Activated CD4-positive, alpha-beta T cell treated with anti-CD3 and anti-CD28 coated beads for 36 hours (primary cell): ENCODE measurements around the gene CCR7. TPM values are rescaled to one million over a fixed set of nuclear protein-coding genes. Genes with fewer than 3 reads are reported as not detected.
A peak's percentile ranks its signal among the peaks of the same experiment; 100 is the strongest.

Experiments used
- ATAC-seq: fragments of 200-7000 bp; cut with Tn5 transposase; one replicate; pipeline ENCODE4 v1.10.0; 2021; ENCODE audit warnings: mild to moderate bottlenecking, moderate library complexity
- CTCF ChIA-PET: fragments of 350-600 bp; sonication (Branson Sonifier 250); formaldehyde crosslinking; loops from one replicate; lab custom pipeline; 2021; ENCODE audit warnings: antibody characterized with exemption; lab: Charles Lee
- POLR2A ChIA-PET: fragments of 350-600 bp; sonication (Branson Sonifier 250); formaldehyde crosslinking; loops from one replicate; lab custom pipeline; 2021; ENCODE audit warnings: antibody characterized with exemption, inconsistent platforms; lab: Charles Lee
- DNase-seq: peaks from one replicate; pipeline ENCODE4 v3.0.0-alpha.2; 2020
- H3K27ac Mint-ChIP-seq: one replicate; pipeline ENCODE4 v1.8.0; 2021; ENCODE audit warnings: mixed read lengths
- H3K27me3 Mint-ChIP-seq: one replicate; pipeline ENCODE4 v1.8.0; 2021; ENCODE audit warnings: mixed read lengths
- H3K36me3 Mint-ChIP-seq: one replicate; pipeline ENCODE4 v1.8.0; 2021; ENCODE audit warnings: low read depth, mixed read lengths
- H3K4me1 Mint-ChIP-seq: one replicate; pipeline ENCODE4 v1.8.0; 2021; ENCODE audit warnings: mixed read lengths
- H3K4me3 Mint-ChIP-seq: one replicate; pipeline ENCODE4 v1.8.0; 2021; ENCODE audit warnings: mild to moderate bottlenecking, moderate library complexity, mixed read lengths
- H3K9me3 Mint-ChIP-seq: one replicate; pipeline ENCODE4 v1.8.0; 2021; ENCODE audit warnings: low read depth, mixed read lengths
- intact Hi-C, 2 experiments: fragments of 100-400 bp; cut with DNase I in 1 of 2; cut with micrococcal nuclease in 1 of 2; formaldehyde crosslinking; loops; one replicate each; pipeline versions ENCODE4 v1.14.2 to v1.15.1; 2022 to 2024; cut with DNase I, micrococcal nuclease
- total RNA-seq, 2 experiments: library from RNA; stranded (reverse); gene quantifications; one replicate each; pipeline ENCODE4 v1.2.3, GENCODE V29; 2021

The CCR7 gene
- total RNA-seq, 2 experiments from 2014 or later, result 325 to 389 TPM

DNA sequence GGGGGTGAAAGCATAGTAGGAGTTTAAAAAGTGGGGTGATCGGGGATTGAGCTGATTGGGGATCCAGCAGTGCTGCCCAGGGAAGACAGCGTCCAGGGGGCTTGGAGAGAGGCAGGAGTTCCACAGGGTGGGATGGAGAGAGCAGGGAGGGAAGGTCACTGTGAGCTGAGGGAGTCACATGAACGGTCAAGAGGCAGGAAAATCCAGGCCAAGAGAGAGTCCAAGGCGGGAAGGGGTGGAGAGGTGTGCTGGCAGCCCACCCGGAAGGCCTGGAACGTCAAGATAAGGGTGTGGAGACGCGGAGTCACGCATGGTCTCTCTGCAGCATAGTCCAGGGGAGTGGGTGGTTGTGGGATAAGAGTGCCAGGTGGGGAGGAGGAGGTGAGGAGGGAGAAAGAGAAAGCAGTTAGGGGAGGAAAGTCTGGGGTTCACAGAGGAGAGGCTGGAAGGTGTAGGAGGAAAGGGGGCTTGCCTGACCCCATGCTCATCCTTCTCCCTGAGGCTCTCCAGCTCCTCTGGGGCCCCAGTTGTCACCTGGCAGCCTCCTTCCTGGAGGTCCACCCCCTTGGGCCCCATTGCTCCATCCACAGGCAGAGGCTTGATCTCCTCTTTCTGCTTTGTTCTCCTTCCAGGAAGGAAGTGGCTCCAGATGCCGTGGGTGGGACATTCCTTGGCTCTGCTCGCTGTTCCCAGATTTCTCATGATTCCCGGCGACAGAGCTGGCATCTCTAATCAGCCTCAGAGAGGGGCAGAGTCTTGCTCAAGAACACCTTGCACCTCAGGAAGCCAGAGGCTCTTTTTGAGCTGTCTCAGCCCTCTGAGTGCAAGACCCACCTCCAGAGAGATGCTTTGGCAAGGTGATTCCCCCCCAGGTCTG lies 28.7 kb downstream of the CCR7 start:
- peak overlapping the region; percentile 71 for H3K27ac Mint-ChIP-seq
- POLR2A ChIA-PET, result interaction anchor here (0.6 to 8.2 kb wide), 4 partner anchors 18 to 127 kb away, joined by 3 to 179 read pairs (median 7); partner anchors contain the start of gene CCR7

DNA sequence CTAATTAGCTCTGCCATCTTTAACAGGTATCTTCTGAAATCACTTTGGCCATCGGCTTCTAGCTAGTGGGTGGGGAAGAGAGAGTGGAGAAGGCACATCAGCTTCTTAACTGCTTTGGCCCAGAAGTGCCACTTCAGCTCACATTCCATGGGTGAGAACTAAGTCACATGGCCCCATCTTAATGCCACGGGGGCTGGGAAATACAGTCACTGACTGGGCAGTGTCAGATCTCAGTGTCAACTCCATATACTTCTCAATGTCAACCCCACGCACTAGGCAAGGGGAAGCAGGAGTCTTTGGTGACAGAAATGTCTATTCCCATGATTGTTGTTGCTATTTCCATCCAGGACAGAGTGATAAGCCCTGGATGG lies 29.4 kb downstream of the CCR7 start:
- peaks cover 92% of the 10 kb centered on the region for H3K4me1 Mint-ChIP-seq
- peak overlapping the region; percentile 69 for H3K27ac Mint-ChIP-seq
- H3K36me3 Mint-ChIP-seq, result peaks cover 7% of the 10 kb centered on the region
- peak; percentile 3 for DNase-seq
- intact Hi-C loops, result no loop called here
- H3K4me3 Mint-ChIP-seq, result no peak overlapping the region
- H3K9me3 Mint-ChIP-seq, result no peaks in the 10 kb centered on the region
- POLR2A ChIA-PET, result interaction anchor here (0.6 to 1.2 kb wide), 3 partner anchors 20 to 174 kb away, joined by 3 to 6 read pairs (median 4); no protein-coding TSS in a partner anchor
- no peaks in the 10 kb centered on the region for H3K27me3 Mint-ChIP-seq
- CTCF ChIA-PET, result interaction anchor here (0.7 to 20.3 kb wide), 10 partner anchors 10 to 178 kb away, joined by 3 to 403 read pairs (median 39); partner anchors contain the start of genes IGFBP4 and TOP2A
- ATAC-seq, result no peak

More for the DNA sequence above, 28.7 kb downstream of the CCR7 start:
- H3K4me3 Mint-ChIP-seq, result no peak overlapping the region
- ATAC-seq (no peak), DNase-seq (no peak)
- peaks cover 7% of the 10 kb centered on the region for H3K36me3 Mint-ChIP-seq
- H3K27me3 Mint-ChIP-seq, result no peaks in the 10 kb centered on the region
- no peaks in the 10 kb centered on the region for H3K9me3 Mint-ChIP-seq
- intact Hi-C loops, result no loop called here
- peaks cover 92% of the 10 kb centered on the region for H3K4me1 Mint-ChIP-seq
- CTCF ChIA-PET, result interaction anchor here (0.8 to 20.3 kb wide), 7 partner anchors 13 to 178 kb away, joined by 3 to 403 read pairs (median 35); partner anchors contain the start of gene IGFBP4

DNA sequence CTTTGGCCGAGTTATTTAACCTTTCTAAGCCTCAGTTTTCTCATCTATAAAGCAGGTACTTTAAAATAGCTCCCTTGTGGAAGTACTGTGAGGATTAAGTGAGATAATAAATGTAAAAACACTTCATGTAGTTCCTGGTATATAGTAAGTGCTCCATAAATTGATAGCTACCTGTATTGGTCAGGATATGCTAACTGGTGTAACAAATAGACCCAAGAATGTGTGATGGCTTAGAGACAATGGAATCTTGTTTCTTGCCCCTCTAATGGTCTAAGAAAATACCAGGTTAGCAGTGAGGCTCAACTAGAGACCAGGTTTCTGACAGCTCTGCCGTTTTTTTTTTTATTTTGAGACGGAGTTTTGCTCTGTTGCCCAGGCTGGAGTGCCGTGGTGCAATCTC lies 29.8 kb downstream of the CCR7 start:
- Mint-ChIP-seq H3K36me3 (peaks cover 7% of the 10 kb centered on the region), H3K27ac (no peak overlapping the region), H3K27me3 (no peaks in the 10 kb centered on the region), H3K4me1 (peaks cover 92% of the 10 kb centered on the region), H3K9me3 (no peaks in the 10 kb centered on the region), H3K4me3 (no peak overlapping the region)
- CTCF ChIA-PET, result interaction anchor here (0.6 to 20.3 kb wide), 18 partner anchors 10 to 196 kb away, joined by 3 to 403 read pairs (median 4); partner anchors contain the start of genes IGFBP4 and TOP2A
- POLR2A ChIA-PET, result interaction anchor here (0.6 to 5.0 kb wide), 4 partner anchors 21 to 173 kb away, joined by 3 to 42 read pairs (median 5); no protein-coding TSS in a partner anchor
- ATAC-seq (no peak), DNase-seq (no peak)
- intact Hi-C loops, result no loop called here

DNA sequence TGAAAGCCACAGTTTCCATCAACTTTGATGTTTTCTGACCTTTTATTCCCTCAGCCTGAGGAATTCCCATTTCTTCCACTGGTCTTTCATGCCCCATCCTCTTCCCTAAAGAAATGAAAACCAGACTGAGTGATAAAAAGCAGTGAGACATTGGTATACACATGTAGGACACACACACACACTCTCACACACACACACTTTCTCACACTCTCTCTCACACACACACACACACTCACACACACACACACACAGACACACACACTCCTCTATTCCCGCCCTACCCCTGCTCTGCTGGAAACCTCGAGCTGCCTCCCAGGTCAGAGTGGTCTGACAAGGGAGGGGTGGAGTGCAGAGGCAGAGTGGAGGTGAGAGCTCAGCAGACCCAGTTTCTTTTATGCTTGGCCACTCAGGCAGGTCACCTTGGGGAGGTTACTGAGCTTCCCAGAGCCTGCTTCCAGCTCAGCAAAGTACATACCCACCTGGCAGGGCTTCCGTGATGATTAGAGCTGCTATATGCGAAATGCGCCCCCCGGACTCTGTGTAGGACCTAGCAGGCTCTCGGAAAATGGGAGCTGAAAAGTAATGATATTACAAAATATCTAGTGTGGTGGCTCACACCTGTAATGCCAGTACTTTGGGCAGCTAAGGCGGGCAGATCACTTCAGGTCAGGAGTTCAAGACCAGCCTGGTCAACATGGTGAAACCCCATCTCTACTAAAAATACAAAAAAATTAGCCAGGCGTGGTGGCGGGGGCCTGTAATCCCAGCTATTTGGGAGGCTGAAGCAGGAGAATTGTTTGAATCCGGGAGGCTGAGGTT lies 30.7 kb downstream of the CCR7 start:
- DNase-seq, result no peak
- Mint-ChIP-seq H3K27me3 (no peaks in the 10 kb centered on the region), H3K9me3 (no peaks in the 10 kb centered on the region), H3K27ac (peak overlapping the region; percentile 86), H3K36me3 (peaks cover 7% of the 10 kb centered on the region), H3K4me1 (peaks cover 92% of the 10 kb centered on the region), H3K4me3 (peak overlapping the region; percentile 60)
- no peak for ATAC-seq
- POLR2A ChIA-PET, result interaction anchor here (1.2 to 5.0 kb wide), 3 partner anchors 26 to 172 kb away, joined by 4 to 42 read pairs (median 41); partner anchors contain the start of gene TOP2A
- CTCF ChIA-PET, result interaction anchor here (0.6 to 20.3 kb wide), 27 partner anchors 8 to 232 kb away, joined by 3 to 403 read pairs (median 4); partner anchors contain the start of genes IGFBP4 and TOP2A
- intact Hi-C loops, result no loop called here

DNA sequence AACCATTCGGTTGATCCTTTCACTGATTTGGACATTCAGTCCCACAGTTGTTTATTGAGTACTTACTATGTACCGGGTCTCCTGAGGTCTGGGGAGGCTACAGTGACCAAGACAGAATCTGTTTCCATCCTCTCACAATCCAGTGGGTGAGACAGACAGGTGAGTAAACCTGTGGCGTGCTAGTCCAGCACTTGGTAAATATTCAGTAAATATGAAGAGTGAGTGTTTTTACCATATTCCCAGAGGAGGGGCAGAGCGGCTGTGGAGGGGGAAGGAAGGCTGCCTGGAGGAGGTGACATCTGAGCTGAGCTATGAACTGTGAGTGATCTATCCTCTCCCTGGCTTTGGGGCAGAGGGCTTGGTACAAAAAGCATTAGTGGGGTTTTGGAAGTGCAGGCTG lies 31.4 kb downstream of the CCR7 start:
- Mint-ChIP-seq H3K9me3 (no peaks in the 10 kb centered on the region), H3K4me3 (peak overlapping the region; percentile 60), H3K27ac (peak overlapping the region; percentile 86), H3K4me1 (peaks cover 92% of the 10 kb centered on the region), H3K36me3 (peaks cover 5% of the 10 kb centered on the region), H3K27me3 (no peaks in the 10 kb centered on the region)
- intact Hi-C loops, result loop anchor here (1.0 to 2.0 kb wide), 6 partner anchors 26 to 176 kb away; partner anchors contain the start of gene TOP2A (in 1 of the 2)
- DNase-seq, result peak; percentile 19
- ATAC-seq, result no peak
- CTCF ChIA-PET, result interaction anchor here (0.7 to 20.3 kb wide), 39 partner anchors 9 to 250 kb away, joined by 3 to 403 read pairs (median 5); partner anchors contain the start of genes GJD3 and TOP2A
- POLR2A ChIA-PET, result interaction anchor here (0.6 to 5.0 kb wide), 9 partner anchors 8 to 215 kb away, joined by 3 to 42 read pairs (median 4); partner anchors contain the start of gene TOP2A

DNA sequence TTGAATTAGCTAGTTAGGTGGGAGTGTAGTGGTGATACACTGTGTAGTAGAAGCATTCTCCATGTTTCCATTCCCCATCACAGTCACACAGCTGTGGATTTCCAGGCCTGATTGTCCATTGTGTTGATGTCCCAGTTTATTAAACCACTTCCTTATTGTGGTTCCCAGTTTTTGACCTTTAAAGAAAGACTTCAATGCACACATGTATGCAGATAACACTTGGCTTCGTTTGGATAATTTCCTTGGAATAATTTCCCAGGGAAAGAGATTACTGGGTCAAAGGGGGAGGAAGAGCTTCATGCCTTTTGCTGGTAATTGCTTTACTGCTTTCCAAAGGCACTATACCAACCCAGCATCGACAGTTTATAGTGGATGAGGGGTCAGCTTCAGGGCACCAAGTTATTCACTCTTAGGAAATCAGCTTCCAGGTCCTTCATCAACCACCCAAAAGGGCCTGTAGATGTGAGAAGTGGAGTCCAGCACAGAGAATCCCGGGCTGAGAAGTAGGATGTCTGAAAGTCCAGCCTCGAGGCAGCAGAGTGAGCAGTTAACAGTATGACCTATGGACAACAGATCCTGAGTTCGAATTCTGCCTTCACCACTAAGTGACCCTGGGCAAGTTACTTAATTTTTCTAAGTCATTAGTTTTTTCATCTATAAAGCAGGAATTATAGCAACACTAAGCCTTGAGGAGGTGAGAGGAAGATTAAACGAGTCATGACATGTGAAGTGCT lies 32.6 kb downstream of the CCR7 start:
- ChIA-PET CTCF (interaction anchor here (0.6 to 20.3 kb wide), 43 partner anchors 8 to 1894 kb away, joined by 3 to 403 read pairs (median 5); partner anchors contain the start of genes GJD3, KRT27 and TOP2A), POLR2A (interaction anchor here (0.6 to 5.0 kb wide), 20 partner anchors 10 to 454 kb away, joined by 3 to 42 read pairs (median 4); partner anchors contain the start of genes IGFBP4 and TOP2A)
- ATAC-seq, result no peak
- Mint-ChIP-seq H3K27ac (peak overlapping the region; percentile 92), H3K9me3 (no peaks in the 10 kb centered on the region), H3K4me3 (peak overlapping the region; percentile 60), H3K27me3 (no peaks in the 10 kb centered on the region), H3K36me3 (peaks cover 7% of the 10 kb centered on the region), H3K4me1 (peaks cover 89% of the 10 kb centered on the region)
- DNase-seq, result peak; percentile 16
- intact Hi-C loops, result loop anchor here (1.0 to 2.0 kb wide), 6 partner anchors 28 to 174 kb away; partner anchors contain the start of gene TOP2A (in 1 of the 2)

DNA sequence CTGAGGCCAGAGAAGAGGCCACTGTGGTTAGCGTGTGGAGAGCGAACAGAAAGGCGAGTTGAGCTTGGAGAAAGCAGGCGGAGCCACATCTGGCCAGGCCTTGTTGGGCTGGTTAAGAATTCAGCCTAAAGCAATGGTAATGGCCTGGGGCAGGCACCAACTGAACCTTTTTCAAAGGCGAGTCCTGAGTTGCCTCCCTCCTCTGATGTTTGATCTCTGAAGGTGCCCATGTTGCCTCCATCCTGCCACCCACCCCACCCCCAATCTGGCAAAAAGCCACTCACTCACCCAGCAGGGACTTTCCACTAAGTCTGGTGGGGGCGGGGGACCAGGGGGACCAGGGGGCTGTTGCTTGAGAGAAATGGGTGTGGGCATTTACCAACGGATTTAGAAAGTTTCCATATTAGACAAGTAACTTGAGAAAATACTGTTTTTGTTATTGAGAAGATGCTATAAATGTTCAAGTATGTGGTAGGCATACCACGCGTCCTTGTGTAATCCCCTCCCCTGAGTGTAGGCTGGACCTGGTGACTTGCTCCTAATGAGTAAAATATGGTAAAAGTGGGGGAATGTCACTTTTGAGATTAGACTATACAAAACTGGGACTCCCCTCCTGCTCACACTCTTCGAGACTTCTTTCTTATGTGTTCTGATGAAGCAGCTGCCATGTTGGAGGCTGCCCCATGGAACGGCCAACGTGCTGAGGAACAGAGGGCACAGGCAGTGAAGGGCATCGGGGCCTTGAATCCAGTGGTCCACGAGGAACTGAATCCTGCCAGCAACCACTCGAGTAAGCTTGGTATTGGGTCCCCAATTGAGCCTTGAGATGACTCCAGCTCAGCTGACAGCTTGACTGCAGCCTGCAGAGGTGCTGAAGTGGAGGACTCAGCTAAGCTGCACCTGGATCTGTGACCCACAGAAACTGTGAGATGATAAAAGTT lies 34.0 kb downstream of the CCR7 start:
- H3K4me3 Mint-ChIP-seq, result peak overlapping the region; percentile 60
- DNase-seq, result peak; percentile 95
- CTCF ChIA-PET, result interaction anchor here (0.6 to 20.3 kb wide), 26 partner anchors 8 to 1895 kb away, joined by 3 to 403 read pairs (median 14); partner anchors contain the start of genes GJD3 and TOP2A
- H3K4me1 Mint-ChIP-seq, result peaks cover 75% of the 10 kb centered on the region
- peak; percentile 81 for ATAC-seq
- POLR2A ChIA-PET, result interaction anchor here (0.7 to 5.0 kb wide), 11 partner anchors 9 to 168 kb away, joined by 3 to 42 read pairs (median 6); partner anchors contain the start of genes IGFBP4 and TOP2A
- H3K36me3 Mint-ChIP-seq, result peaks cover 11% of the 10 kb centered on the region
- H3K27ac Mint-ChIP-seq, result peak overlapping the region; percentile 92
- intact Hi-C loops, result loop anchor here (1.0 to 2.0 kb wide), 7 partner anchors 10 to 87 kb away; no protein-coding TSS in a partner anchor
- no peaks in the 10 kb centered on the region for H3K27me3 Mint-ChIP-seq
- H3K9me3 Mint-ChIP-seq, result no peaks in the 10 kb centered on the region

DNA sequence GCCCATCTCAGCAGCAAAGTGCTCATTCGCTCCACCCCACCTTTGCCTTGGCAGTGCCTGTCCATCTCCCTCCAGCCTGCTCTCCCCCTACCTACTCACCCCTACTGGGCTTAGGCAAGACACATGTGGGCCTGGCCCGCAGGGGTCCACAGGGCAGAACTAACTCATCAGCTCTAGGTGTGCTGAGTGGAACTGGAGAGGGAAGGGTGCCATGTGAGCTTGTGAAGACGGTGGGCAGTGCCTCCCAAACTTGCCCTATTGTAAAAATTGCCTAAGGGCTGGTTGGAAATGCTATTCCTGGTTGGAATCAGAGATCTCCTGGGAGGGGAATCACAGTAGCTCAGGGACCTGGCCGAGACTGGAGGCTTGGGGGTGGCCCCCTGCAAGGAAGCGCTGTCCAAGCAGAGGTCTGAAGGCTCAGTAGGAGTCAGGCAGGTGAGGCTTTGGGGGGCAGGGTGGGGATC lies 34.7 kb downstream of the CCR7 start:
- POLR2A ChIA-PET, result interaction anchor here (1.7 to 5.0 kb wide), 4 partner anchors 12 to 121 kb away, joined by 3 to 42 read pairs (median 24); partner anchors contain the start of gene TOP2A
- CTCF ChIA-PET, result interaction anchor here (2.7 to 20.3 kb wide), 5 partner anchors 12 to 172 kb away, joined by 11 to 403 read pairs (median 43); no protein-coding TSS in a partner anchor
- Mint-ChIP-seq H3K4me3 (peak overlapping the region; percentile 14), H3K4me1 (peaks cover 68% of the 10 kb centered on the region), H3K36me3 (peaks cover 13% of the 10 kb centered on the region), H3K27ac (peak overlapping the region; percentile 92), H3K9me3 (peaks cover 4% of the 10 kb centered on the region), H3K27me3 (no peaks in the 10 kb centered on the region)
- no peak for ATAC-seq
- intact Hi-C loops, result loop anchor here in 1 of 2 experiments (2.0 kb wide), 2 partner anchors 14 to 86 kb away; no protein-coding TSS in a partner anchor
- DNase-seq, result peak; percentile 19
